Activated CD4-positive, alpha-beta T cell treated with anti-CD3 and anti-CD28 coated beads for 4 hours (primary cell): ENCODE results near the gene LHX3.

Experiments
- DNase-seq, 2 donors: peaks; one replicate each; pipeline ENCODE4 v3.0.0-alpha.2; 2020

LHX3 gene

GRCh38 chr9:136205707-136205992, 722 bp upstream of the LHX3 start:
- DNase-seq = no peak

GRCh38 chr9:136204145-136204805, 653 bp downstream of the LHX3 start:
- DNase-seq = no peak

- no peak for DNase-seq
Measured at GRCh38 chr9:136203408-136204144, 1.4 kb downstream of the LHX3 start.

- no peak for DNase-seq
Measured at GRCh38 chr9:136202454-136203407, 2.2 kb downstream of the LHX3 start.

- no peak for DNase-seq
Measured at GRCh38 chr9:136201609-136202453, 3.1 kb downstream of the LHX3 start.

- DNase-seq = no peak
Measured at GRCh38 chr9:136201174-136201573, 3.8 kb downstream of the LHX3 start.

- DNase-seq = no peak
Measured at GRCh38 chr9:136200424-136200823, 4.5 kb downstream of the LHX3 start.

- no peak for DNase-seq
Measured at GRCh38 chr9:136199391-136200288, 5.3 kb downstream of the LHX3 start.

GRCh38 chr9:136198605-136199083, 6.3 kb downstream of the LHX3 start:
- DNase-seq = no peak

- DNase-seq = no peak
Measured at GRCh38 chr9:136197930-136198604, 6.9 kb downstream of the LHX3 start.

- DNase-seq = no peak
Measured at GRCh38 chr9:136197084-136197875, 7.6 kb downstream of the LHX3 start.

GRCh38 chr9:136196404-136197083, 8.4 kb downstream of the LHX3 start:
- no peak for DNase-seq

- no peak for DNase-seq
Measured at GRCh38 chr9:136194540-136194939, 10.4 kb downstream of the LHX3 start.

- no peak for DNase-seq
Measured at GRCh38 chr9:136193891-136194279, 11.0 kb downstream of the LHX3 start.

GRCh38 chr9:136193127-136193890, 11.6 kb downstream of the LHX3 start:
- DNase-seq = no peak

GRCh38 chr9:136192289-136193126, 12.4 kb downstream of the LHX3 start:
- no peak for DNase-seq

GRCh38 chr9:136191960-136192286, 13.0 kb downstream of the LHX3 start:
- DNase-seq = no peak
